Pancreas (tissue), 10 donors: Measurements from ENCODE around the gene NUP214. TPM values are rescaled to one million over a fixed set of nuclear protein-coding genes. Genes with fewer than 3 reads are reported as not detected.
"Not testable (repeated sequence)": the region's sequence is repeated elsewhere in the genome, so short reads cannot be mapped to it uniquely, and the experiment has no call there.

Experiments used
- ATAC-seq, 4 donors: fragments of 200-7000 bp; cut with Tn5 transposase; one replicate each; pipeline versions ENCODE4 v1.8.0 to v1.9.1; 2020; ENCODE audit warnings: mild to moderate bottlenecking in 4 of 4, moderate library complexity in 4 of 4
- DNase-seq, 6 donors: peaks; one replicate each; pipeline ENCODE4 v3.0.0-alpha.2; 2020
- FAIRE-seq: peaks from 2 replicates; lab custom pipeline; 2012; peaks lifted over from hg19 to GRCh38; lab: Jason Lieb, UNC
- H3K27ac ChIP-seq, 4 donors: fragments of 200-600 bp; sonication (generic); 1 replicate in 3 of 4; 2 replicates in 1 of 4; pipeline versions ENCODE4 v1.5.0 to v1.8.0; 2020
- H3K27me3 ChIP-seq, 4 donors: fragments of 200-600 bp; one replicate each; pipeline ENCODE4 v1.8.0; 2021
- H3K36me3 ChIP-seq, 3 donors: fragments of 200-600 bp; sonication (generic) in 1 of 3; one replicate each; pipeline versions ENCODE4 v1.5.0 to v1.8.0; 2020 to 2021
- H3K4me1 ChIP-seq, 3 donors: fragments of 200-600 bp; one replicate each; pipeline ENCODE4 v1.8.0; 2021
- H3K4me3 ChIP-seq, 4 donors: fragments of 200-600 bp; sonication (generic) in 2 of 4; one replicate each; pipeline versions ENCODE4 v1.5.0 to v1.8.0; 2020 to 2021
- H3K9me3 ChIP-seq, 4 donors: fragments of 200-600 bp; one replicate each; pipeline ENCODE4 v1.8.0; 2021
- WGBS, 2 donors: extraction: QIAGEN DNeasy Blood & Tissue Kit; methylation state at CpG; one replicate each; pipeline ENCODE4 v1.1.7; 2013; 5-methylcytosine and 5-hydroxymethylcytosine counted together
- intact Hi-C, 3 donors: fragments of 100-400 bp; cut with DNase I; formaldehyde crosslinking; loops; one replicate each; pipeline versions ENCODE4 v1.11.1 to v1.14.2; 2022
- polyA plus RNA-seq, 2 donors: library from polyadenylated mRNA; stranded (reverse); fragments of 200-250 nt; gene quantifications; one replicate each; pipeline ENCODE4 v1.2.3, GENCODE V29; 2013
- total RNA-seq, 6 donors: library from RNA; stranded (reverse); fragmentation: NEBNext Ultra II Directional in 4 of 6; extraction: Animal tissue kit (Norgen Biotek cat#: 25700) in 4 of 6; gene quantifications; one replicate each; pipeline versions ENCODE4 v1.2.1 to v1.2.4, GENCODE V29; 2021 to 2023
- TF ChIP-seq, protein P1 (sequence below), 4 donors: fragments of 200-600 bp; sonication (generic) in 3 of 4; IDR thresholded peaks; one replicate each; pipeline versions ENCODE4 v1.5.0 to v1.8.0; 2021; ENCODE audit warnings: antibody characterized with exemption in 4 of 4
- donor health status: healthy with polysubstance abuse.
- donor health status: DM: no; HTN: no; CAD: no; lungs with moderate emphysema.
- donor health status: DM: no; HTN: no; CAD: no.
- donor health status: control.
- donor health status: control.
- donor health status: Bipolar disorder and iron deficiency.
- donor health status: DM: yes; HTN: yes; CAD: no.
- donor health status: DM: no; HTN: no; CAD: no.
- donor health status: DM: no; HTN: no; CAD: no.
- donor health status: DM: yes; HTN: yes; CAD: no.

The NUP214 gene
- total and polyA plus RNA-seq, 8 donors = 24.3 to 38.3 (median 27.8) TPM

- H3K4me3 ChIP-seq = no peak overlapping the region
- 72 to 75% methylated on average over 23 of the region's 23 CpGs for WGBS, 2 donors
- ATAC-seq (no peak), DNase-seq (no peak), FAIRE-seq (no peak)
- peaks cover 0 to 18% (median 5%) of the 10 kb centered on the region in 3 donors for H3K4me1 ChIP-seq
- H3K27ac ChIP-seq = no peak overlapping the region
- TF ChIP-seq, protein P1, sequence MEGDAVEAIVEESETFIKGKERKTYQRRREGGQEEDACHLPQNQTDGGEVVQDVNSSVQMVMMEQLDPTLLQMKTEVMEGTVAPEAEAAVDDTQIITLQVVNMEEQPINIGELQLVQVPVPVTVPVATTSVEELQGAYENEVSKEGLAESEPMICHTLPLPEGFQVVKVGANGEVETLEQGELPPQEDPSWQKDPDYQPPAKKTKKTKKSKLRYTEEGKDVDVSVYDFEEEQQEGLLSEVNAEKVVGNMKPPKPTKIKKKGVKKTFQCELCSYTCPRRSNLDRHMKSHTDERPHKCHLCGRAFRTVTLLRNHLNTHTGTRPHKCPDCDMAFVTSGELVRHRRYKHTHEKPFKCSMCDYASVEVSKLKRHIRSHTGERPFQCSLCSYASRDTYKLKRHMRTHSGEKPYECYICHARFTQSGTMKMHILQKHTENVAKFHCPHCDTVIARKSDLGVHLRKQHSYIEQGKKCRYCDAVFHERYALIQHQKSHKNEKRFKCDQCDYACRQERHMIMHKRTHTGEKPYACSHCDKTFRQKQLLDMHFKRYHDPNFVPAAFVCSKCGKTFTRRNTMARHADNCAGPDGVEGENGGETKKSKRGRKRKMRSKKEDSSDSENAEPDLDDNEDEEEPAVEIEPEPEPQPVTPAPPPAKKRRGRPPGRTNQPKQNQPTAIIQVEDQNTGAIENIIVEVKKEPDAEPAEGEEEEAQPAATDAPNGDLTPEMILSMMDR (IDR thresholded peaks at IDR 0.05) = no peak
- intact Hi-C loops = no loop called here
- H3K27me3 ChIP-seq = no peaks in the 10 kb centered on the region
- H3K9me3 ChIP-seq = no peaks in the 10 kb centered on the region
- peaks cover 0 to 6% (median 0%) of the 10 kb centered on the region in 3 donors for H3K36me3 ChIP-seq
Measured at GRCh38 chr9:131239161-131239975, 114.0 kb downstream of the NUP214 start.

- no peak for DNase-seq
- TF ChIP-seq, protein P1 (IDR thresholded peaks at IDR 0.05) = no peak
- intact Hi-C loops = no loop called here
- no peak for ATAC-seq
- H3K4me3 ChIP-seq = no peak overlapping the region
- H3K4me1 ChIP-seq = peaks cover 0 to 18% (median 5%) of the 10 kb centered on the region in 3 donors
- H3K27me3 ChIP-seq = no peaks in the 10 kb centered on the region
- no peak for FAIRE-seq
- WGBS, 2 donors = 77 to 81% methylated on average over 22 of the region's 22 CpGs
- H3K9me3 ChIP-seq = no peaks in the 10 kb centered on the region
- no peak overlapping the region for H3K27ac ChIP-seq
- no peaks in the 10 kb centered on the region for H3K36me3 ChIP-seq
Measured at GRCh38 chr9:131240047-131240921, 114.9 kb downstream of the NUP214 start.

GRCh38 chr9:131244331-131244730 is 118.9 kb downstream of the NUP214 start:
- intact Hi-C loops, FAIRE-seq, H3K4me3 ChIP-seq, ATAC-seq, H3K27ac ChIP-seq, H3K9me3 ChIP-seq, DNase-seq, H3K4me1 ChIP-seq, H3K36me3 ChIP-seq, H3K27me3 ChIP-seq: not testable (repeated sequence)
- 83 to 96% methylated on average over 5 of the region's 5 CpGs for WGBS, 2 donors

- ATAC-seq (no peak), DNase-seq (no peak), FAIRE-seq (no peak)
- WGBS, 2 donors = 66 to 88% methylated on average over 4 of the region's 4 CpGs
- H3K36me3 ChIP-seq = no peaks in the 10 kb centered on the region
- no peaks in the 10 kb centered on the region for H3K9me3 ChIP-seq
- TF ChIP-seq, protein P1 (IDR thresholded peaks at IDR 0.05) = no peak
- no peaks in the 10 kb centered on the region for H3K4me1 ChIP-seq
- no peak overlapping the region for H3K4me3 ChIP-seq
- intact Hi-C loops = no loop called here
- no peak overlapping the region for H3K27ac ChIP-seq
- H3K27me3 ChIP-seq = no peaks in the 10 kb centered on the region
Measured at GRCh38 chr9:131246618-131247017, 121.2 kb downstream of the NUP214 start.

DNA sequence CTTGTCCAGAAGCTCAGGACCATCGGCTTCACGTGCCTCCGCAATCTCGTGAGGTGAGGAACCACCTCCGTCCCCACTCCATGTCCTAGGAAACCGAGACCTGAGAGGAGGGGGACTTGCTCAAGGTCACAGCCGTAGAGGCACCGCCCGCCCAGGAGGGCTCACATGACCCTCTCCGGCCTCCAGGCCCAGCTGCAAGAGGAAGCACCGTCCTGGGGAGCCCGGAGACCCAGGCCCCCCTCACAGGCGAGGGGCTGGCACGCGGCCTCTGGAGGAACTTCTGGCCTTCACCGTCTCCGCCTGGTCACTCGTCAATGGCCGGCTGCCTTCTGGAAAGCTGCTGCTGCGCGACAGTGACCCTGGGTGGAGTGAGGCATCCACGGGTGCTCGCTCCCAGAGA is 126.7 kb downstream of the NUP214 start:
- Histone ChIP-seq H3K27ac (peak overlapping the region in 2 of 4 donors; percentile 17 to 46), H3K9me3 (no peaks in the 10 kb centered on the region), H3K27me3 (no peaks in the 10 kb centered on the region), H3K4me3 (peak overlapping the region in 1 of 4 donors; percentile 22), H3K36me3 (no peaks in the 10 kb centered on the region), H3K4me1 (peaks cover 0 to 2% (median 0%) of the 10 kb centered on the region in 3 donors)
- TF ChIP-seq, protein P1 (IDR thresholded peaks at IDR 0.05) = no peak
- 83 to 85% methylated on average over 23 of the region's 23 CpGs for WGBS, 2 donors
- no peak for DNase-seq
- intact Hi-C loops = no loop called here
- no peak for FAIRE-seq
- peak in 1 of 4 donors; percentile 29 for ATAC-seq
